Measurements from ENCODE around the gene MC2R. TPM values are rescaled to one million over a fixed set of nuclear protein-coding genes. Genes with fewer than 3 reads are reported as not detected.

MC2R gene
- total and polyA plus RNA-seq, 2 of the 4 experiments (the other 2 are of a cell fraction) = not detected

DNA sequence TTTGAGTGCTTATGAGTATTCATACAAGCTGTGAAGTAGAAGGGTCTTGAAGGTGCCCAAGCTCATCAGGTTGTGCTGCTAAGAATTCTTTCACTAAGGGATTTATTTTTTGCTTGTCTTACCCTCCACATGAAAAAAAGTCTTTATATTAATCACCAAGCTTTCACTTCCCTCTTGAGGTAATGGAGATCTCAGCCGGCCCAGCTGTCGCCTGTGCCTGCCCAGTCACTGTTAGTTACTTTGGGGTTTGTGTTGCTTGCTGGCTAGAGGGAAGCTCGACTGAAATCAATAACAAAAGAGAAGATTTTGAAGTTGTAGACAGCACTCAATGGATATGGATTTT, 21.9 kb downstream of the MC2R start:
- Histone ChIP-seq H3K9me1 (ENCODE audit: insufficient read depth, low read length) (no peaks in the 10 kb centered on the region), H2AK9ac (replicated peaks; ENCODE audit: low read depth, low read length, poor library complexity) (no peak overlapping the region), H3K27ac (ENCODE audit: insufficient read depth, low read length) (no peak overlapping the region), H2AFZ (replicated peaks; ENCODE audit: low read length, poor library complexity) (no peak overlapping the region), H3K56ac (ENCODE audit: extremely low read depth, insufficient read depth, low read length) (no peak overlapping the region), H3K9ac (ENCODE audit: low read depth, low read length) (no peak overlapping the region), H2BK5ac (ENCODE audit: low read depth, low read length, poor library complexity, severe bottlenecking) (no peak overlapping the region), H3K4me1 (ENCODE audit: control insufficient read depth, insufficient read depth, low read length) (no peaks in the 10 kb centered on the region), H2BK15ac (ENCODE audit: low read depth, low read length) (no peak overlapping the region), H3K4me3 (ENCODE audit: insufficient read depth, low read depth, low read length) (no peak overlapping the region), H3K14ac (replicated peaks; ENCODE audit: low read depth, low read length) (no peak overlapping the region), H4K91ac (ENCODE audit: insufficient read depth, low read depth, low read length) (no peak overlapping the region), H4K8ac (ENCODE audit: low read depth in 2 of 2, low read length in 2 of 2) (no peak overlapping the region), H3K36me3 (ENCODE audit: control insufficient read depth, insufficient read depth, low read length) (no peaks in the 10 kb centered on the region), H3K4ac (ENCODE audit: low read depth, low read length) (no peak overlapping the region), H3K27me3 (ENCODE audit: control insufficient read depth, insufficient read depth, low read length) (no peaks in the 10 kb centered on the region), H2BK20ac (ENCODE audit: low read depth, low read length) (no peak overlapping the region), H3K23ac (ENCODE audit: low read depth, low read length) (no peak overlapping the region), H3K4me2 (ENCODE audit: low read depth, low read length) (no peak overlapping the region), H2AK5ac (ENCODE audit: low read depth, low read length) (no peak overlapping the region), H2BK120ac (ENCODE audit: low read depth, low read length) (no peak overlapping the region), H4K20me1 (ENCODE audit: insufficient read depth, low read length) (no peaks in the 10 kb centered on the region), H3K18ac (ENCODE audit: low read depth, low read length) (no peak overlapping the region), H4K5ac (ENCODE audit: low read depth, low read length) (no peak overlapping the region), H3K9me3 (ENCODE audit: control insufficient read depth, insufficient read depth, low read length) (peaks cover 15% of the 10 kb centered on the region), H3K79me1 (ENCODE audit: low read depth in 1 of 2, low read length in 2 of 2) (no peaks in the 10 kb centered on the region)
- TF ChIP-seq RAD21 (IDR thresholded peaks at IDR 0.05; ENCODE audit: low read length) (no peak), RCOR1 (IDR thresholded peaks at IDR 0.05; ENCODE audit: insufficient replicate concordance, low read length) (no peak), CHD1 (IDR thresholded peaks at IDR 0.05; ENCODE audit: low read depth, low read length) (no peak), RFX5 (IDR thresholded peaks at IDR 0.05; ENCODE audit: low read depth, low read length) (no peak), CEBPB (IDR thresholded peaks at IDR 0.05; ENCODE audit: low read depth, low read length) (no peak), FOS (IDR thresholded peaks at IDR 0.05; ENCODE audit: low read depth, low read length) (no peak), POLR2A (IDR thresholded peaks at IDR 0.05; ENCODE audit: low read depth, low read length) (no peak), MXI1 (IDR thresholded peaks at IDR 0.05; ENCODE audit: borderline replicate concordance, low read depth, low read length) (no peak), MAZ (IDR thresholded peaks at IDR 0.05; ENCODE audit: borderline replicate concordance, low read depth, low read length) (no peak), SMC3 (IDR thresholded peaks at IDR 0.05; ENCODE audit: low read depth, low read length) (no peak), NFE2L2 (IDR thresholded peaks at IDR 0.05; ENCODE audit: low read depth, low read length) (no peak), BHLHE40 (IDR thresholded peaks at IDR 0.05; ENCODE audit: low read depth, low read length) (no peak)
- TF ChIP-seq, protein P1, sequence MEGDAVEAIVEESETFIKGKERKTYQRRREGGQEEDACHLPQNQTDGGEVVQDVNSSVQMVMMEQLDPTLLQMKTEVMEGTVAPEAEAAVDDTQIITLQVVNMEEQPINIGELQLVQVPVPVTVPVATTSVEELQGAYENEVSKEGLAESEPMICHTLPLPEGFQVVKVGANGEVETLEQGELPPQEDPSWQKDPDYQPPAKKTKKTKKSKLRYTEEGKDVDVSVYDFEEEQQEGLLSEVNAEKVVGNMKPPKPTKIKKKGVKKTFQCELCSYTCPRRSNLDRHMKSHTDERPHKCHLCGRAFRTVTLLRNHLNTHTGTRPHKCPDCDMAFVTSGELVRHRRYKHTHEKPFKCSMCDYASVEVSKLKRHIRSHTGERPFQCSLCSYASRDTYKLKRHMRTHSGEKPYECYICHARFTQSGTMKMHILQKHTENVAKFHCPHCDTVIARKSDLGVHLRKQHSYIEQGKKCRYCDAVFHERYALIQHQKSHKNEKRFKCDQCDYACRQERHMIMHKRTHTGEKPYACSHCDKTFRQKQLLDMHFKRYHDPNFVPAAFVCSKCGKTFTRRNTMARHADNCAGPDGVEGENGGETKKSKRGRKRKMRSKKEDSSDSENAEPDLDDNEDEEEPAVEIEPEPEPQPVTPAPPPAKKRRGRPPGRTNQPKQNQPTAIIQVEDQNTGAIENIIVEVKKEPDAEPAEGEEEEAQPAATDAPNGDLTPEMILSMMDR (conservative IDR thresholded peaks at IDR 0.05; ENCODE audit: low read depth, low read length) = no peak
- TF ChIP-seq, protein P2, sequence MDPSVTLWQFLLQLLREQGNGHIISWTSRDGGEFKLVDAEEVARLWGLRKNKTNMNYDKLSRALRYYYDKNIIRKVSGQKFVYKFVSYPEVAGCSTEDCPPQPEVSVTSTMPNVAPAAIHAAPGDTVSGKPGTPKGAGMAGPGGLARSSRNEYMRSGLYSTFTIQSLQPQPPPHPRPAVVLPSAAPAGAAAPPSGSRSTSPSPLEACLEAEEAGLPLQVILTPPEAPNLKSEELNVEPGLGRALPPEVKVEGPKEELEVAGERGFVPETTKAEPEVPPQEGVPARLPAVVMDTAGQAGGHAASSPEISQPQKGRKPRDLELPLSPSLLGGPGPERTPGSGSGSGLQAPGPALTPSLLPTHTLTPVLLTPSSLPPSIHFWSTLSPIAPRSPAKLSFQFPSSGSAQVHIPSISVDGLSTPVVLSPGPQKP (IDR thresholded peaks at IDR 0.05; ENCODE audit: borderline replicate concordance, low read depth, low read length) = no peak
- TF ChIP-seq, protein P3, sequence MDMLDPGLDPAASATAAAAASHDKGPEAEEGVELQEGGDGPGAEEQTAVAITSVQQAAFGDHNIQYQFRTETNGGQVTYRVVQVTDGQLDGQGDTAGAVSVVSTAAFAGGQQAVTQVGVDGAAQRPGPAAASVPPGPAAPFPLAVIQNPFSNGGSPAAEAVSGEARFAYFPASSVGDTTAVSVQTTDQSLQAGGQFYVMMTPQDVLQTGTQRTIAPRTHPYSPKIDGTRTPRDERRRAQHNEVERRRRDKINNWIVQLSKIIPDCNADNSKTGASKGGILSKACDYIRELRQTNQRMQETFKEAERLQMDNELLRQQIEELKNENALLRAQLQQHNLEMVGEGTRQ (IDR thresholded peaks at IDR 0.05; ENCODE audit: low read depth, low read length) = no peak
- in situ Hi-C loops (cut with MboI; ENCODE audit: low sequenced_read_pairs) = no loop called here
- BruUV-seq (replicated peaks) = no TSS peak
- no CpG with 5 or more reads among the region's 3 CpGs for WGBS, 2 experiments (ENCODE audit: extremely low coverage in 2 of 2, insufficient read length in 1 of 2)
- intact Hi-C loops (cut with micrococcal nuclease) = no loop called here
- POLR2A ChIA-PET (ENCODE audit: unreplicated experiment) = no interaction called here
- no peak for DNase-seq
- CTCF ChIA-PET = no interaction called here
- ATAC-seq (ENCODE audit: low read depth) = no peak
- dilution Hi-C loops (cut with HindIII; ENCODE audit: low sequenced_read_pairs, unreplicated experiment) = no loop called here

All from IMR-90 (cell line).